ENCODE measurements around the gene LINGO1.

LINGO1 gene

DNA sequence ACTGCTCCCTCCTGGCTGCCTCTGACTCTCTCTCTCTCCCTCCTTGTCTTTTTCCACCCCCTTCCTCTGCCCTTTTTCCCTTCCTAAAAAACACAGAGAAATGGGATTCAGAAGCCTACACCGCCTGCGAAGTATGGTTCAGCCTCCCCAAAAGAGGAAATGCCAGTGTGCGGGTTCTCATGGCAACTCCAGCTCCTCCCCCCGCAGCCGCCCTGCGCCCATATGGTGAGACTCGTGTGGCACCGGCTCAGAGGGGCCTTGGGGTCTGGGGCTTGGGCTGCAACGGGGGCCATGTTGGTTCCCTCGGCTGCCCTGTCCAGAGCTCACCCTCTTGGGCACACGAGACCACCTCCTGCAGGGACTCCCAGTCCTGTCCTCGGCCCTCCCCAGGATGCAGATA lies 23.6 kb upstream of the LINGO1 start:
- no peak for DNase-seq

DNA sequence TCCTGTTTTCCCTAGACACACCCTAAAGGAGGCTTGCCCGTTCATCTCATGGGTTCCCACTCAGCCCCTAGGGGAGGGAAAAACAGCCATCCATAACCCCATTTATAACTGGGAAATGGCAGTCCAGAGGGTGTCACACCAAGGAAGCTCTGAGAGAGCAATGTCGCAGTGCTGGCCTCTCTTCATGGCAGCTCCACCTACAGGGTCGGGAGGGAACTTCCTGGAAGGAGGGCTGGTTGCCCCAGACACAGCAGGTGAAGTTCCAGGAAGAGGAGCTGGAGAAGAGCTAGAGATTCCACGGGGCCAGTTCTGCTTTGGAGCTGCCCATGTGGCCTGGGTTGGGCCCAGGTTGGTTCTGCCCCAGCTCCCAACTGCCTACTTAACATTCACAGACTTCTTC lies 22.3 kb upstream of the LINGO1 start:
- no peak for DNase-seq

DNA sequence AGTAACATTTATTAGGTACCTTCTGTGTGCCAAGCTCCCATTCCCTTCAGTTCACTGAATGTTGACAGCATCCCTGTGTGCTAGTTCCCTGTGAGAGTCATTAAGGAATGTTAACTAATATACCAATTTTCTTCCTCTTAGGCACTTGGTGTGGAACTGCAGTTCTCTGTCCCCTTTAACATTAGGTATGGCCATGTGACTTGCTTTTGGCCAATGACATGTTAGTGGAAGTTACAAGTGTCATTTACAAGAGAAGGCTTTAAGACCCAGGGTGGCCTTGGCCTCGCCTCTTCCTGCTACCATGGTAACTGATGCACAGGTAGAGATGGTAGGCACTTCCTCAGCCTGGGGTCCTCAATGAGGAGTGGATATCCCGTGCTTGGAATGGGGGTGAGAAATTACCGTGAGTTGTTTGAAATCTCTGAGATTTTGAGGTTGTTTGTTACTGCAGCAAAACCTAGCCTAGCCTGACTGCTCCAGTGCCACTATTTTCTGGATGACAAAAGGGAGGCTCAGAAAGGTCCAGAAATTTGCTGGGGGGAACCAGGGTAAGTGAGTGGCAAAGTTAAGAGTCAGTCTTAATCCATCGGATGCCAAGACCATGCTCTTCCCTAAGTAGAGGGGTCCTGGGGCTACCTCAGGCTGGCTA lies 21.2 kb upstream of the LINGO1 start:
- DNase-seq, result no peak

DNA sequence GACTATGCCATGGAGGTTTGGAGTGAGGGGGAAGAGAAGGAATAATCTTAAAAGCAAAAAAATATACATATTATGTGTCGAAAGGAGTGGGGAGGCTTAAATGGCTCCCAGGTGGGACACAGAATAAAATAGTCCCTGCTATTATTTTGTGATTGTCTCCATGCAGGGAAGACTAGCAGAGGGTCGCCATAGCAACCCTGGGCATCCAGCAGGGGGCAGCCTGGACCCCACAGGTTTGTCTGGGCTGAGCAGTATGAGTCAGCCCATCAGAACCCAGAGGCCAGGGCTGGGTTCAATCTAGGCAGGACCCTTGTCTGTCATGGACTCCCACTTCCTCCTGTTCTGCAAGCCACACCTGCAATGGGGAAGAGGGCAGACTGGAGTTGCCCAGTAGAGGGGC lies 17.6 kb upstream of the LINGO1 start:
- no peak for DNase-seq

DNA sequence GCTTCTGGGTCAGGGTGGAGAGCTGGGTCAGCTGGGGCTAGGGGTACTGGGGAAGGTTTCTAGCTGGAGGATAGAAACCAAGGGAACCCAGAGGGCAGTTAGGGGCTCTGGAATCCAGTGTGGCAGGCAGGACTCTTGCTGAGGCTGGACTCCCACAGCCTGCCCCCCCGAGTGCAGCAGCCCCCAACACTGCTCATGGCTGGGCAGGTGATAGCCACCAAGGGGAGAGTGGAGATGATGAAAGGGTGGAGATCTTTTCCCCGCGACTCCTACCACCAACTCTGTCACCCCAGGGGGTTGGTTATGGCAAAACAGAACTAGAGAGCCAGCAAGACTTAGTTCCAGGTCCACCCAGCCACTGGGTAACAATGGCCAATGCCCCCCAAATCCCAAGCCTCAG lies 16.9 kb upstream of the LINGO1 start:
- no peak for DNase-seq

DNA sequence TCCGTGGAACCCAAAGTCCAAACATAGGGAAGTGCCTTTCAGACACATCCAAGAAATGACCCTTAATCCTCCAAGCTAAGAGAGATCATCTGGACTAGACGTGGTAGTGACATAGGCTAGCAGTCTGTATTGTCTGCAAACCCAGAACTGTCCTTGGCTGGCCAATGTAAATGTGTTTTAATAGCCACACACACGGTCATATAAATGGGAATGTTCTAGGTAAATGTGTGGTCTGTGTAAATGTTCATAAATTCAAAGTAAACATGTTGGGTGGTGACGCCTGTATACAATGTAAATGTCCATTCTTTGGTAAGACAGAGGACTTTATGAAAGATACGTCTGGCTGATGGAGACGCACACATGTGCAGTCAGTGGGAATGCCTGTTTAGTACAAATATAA lies 16.3 kb upstream of the LINGO1 start:
- DNase-seq, result no peak

DNA sequence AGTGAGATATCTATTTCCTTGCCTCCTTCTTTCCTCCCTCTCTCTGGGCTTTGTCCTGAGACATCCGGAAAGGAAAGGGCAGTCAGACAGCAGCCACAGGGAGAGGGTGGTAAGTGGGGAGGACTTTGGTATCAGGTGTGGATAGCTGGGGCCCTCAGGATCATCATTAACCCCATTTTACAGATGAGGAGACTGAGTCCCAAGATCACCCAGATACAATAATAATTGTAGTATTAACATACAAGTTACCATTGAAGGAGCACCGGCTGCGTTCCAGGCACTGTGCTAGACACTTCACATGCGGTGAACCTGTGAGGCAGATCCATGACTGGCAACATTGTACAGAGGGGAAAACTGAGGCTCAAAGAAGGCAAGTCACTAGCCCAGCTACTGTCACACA lies 15.2 kb upstream of the LINGO1 start:
- no peak for DNase-seq

DNA sequence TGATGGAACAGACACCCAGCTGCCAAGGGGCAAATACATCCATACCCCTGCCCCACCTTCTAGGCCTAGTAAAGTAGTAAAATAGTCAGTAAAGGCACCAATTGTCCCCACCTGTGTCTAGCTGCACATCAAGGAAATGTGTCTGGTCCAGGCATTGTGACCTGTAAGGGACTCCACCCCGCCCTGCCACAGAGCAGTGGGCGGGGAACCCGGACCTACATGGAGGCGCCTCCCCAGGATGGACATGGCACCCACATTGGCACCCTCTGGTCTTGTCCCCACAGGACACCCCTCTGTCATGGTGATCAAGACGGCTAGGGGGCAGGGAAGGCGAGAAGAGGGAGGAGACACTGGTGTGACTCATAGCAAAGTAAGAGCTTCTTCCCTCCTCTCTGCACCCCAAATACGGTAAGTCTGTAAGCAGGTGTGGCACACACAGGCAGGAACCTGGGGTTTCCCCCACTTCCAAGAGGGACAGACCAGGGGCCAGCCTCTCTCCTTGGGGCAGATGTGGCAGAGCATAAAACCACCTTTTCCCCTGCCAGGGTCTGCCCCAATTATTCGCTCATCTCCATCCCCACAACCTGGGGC lies 13.5 kb upstream of the LINGO1 start:
- no peak for DNase-seq

DNA sequence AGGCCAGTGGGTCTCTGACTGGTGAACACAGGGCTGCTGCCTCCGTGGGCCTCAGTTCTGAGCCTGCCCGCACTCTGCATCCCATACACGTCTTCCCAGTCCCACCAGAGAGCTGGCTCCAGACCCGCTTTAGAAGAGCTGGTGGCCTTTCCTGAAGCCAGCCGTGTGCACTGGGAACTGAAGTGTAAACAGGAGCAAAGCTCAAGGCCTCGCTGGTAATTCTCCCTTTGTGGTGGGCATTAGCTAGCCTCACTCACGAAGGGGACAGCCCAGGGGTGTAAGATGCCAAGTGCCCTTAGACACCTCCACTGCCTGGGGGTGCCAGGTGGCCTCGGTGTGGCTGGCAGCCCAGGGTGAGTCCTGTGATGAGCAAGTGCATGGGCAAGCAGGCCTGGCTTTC lies 12.9 kb upstream of the LINGO1 start:
- no peak for DNase-seq

DNA sequence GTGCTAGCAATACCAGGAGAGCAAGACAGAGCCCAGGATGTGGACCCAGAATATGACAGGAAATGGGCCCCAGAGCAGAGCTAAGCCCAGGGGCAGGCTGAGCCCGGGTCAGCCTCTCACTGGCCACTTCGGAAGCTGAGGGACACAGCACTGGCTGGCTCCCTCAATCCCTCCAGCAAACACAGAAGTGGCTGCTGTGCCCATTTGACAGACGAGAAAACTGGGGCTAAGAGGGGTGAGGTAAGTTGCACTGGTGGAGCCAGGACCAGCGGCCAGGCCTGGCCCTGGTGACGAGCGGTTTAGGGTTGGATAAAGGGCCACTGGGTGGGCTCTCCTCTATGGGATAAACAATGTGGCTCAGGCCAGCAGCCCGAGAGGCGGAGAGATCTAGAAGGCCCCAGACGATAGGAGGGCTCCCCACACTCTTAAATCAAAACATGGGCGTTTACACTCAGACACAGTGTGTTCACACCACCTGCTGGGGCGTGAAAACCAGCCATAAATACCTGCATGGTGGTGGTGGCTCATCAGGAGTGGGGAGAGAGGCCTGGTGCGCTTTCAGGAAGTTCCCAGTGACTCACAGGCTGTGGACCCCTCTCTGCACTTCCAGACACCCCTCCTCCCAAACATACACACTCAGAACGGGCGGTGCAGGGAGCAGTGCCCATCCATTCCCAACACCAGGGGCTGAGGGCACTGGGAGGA lies 12.0 kb upstream of the LINGO1 start:
- no peak for DNase-seq

DNA sequence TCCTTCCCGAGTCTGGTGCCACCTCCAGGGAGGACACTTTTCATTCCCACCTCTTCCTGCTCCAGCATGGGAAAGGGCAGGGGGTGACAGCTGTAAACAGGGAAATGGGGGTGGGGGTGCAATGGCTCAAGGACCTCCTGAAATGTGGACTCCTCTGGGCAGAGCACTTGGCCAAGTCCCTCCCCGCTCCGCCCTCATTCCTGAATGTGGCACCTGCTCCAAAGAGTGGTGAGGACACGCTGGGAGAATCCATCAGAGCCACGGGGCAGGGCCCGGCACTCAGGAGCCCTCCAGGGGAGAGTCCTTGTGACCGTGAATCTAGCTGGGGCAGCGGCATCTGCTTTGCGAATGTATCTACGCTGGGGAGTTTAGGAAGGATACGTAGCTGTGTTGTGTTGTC lies 11.1 kb upstream of the LINGO1 start:
- DNase-seq, result no peak

DNA sequence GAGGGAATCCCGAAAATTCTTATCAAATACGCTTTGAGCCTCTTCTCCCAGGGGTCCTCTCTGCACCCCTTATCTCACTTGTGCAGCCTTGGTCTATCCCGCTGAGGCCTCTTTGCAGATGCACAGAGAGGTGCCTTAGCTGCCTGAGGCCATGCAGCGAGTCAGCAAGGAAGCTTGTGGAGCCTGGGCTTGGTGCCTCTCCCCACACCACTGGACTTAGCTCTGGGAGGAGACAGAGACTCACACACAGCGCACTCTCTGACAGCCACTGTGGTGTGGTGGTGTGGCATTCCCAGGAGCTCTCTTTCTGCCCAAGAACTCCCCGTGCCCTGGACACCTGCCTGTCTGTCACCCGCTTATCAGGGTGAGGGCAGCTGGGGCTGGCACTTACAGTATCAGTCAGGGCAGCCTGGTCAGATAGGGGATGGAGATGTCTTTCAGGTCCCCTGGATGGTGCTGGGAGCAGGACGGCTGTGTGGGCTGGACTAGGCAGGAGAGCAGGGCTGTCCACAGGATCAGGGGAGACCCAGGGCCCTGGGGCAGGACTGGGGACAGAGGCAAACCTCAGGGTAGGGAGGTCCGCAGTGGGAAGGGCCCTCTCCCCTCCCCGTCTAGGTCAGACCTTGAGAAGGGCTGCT lies 10.2 kb upstream of the LINGO1 start:
- DNase-seq, result no peak

DNA sequence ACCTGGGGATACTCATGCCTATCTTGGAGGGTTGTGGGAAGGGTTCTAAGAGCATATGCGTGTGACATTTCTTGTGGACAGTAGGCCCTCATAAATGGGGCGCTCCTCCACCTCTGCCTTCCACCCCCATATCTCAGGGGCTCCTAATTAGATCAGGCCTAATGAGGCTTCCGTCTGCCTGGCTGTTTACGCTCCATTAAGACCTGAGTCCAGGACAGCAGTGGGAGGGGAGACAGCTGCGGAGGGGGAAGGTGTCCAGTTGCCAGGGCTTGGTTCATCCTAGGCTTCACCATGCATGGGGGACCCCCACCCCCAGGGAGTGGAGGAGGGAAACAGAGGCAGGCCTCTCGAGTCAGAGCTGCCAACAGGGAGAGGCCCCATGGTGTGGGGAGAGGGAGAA lies 9.3 kb upstream of the LINGO1 start:
- no peak for DNase-seq

DNA sequence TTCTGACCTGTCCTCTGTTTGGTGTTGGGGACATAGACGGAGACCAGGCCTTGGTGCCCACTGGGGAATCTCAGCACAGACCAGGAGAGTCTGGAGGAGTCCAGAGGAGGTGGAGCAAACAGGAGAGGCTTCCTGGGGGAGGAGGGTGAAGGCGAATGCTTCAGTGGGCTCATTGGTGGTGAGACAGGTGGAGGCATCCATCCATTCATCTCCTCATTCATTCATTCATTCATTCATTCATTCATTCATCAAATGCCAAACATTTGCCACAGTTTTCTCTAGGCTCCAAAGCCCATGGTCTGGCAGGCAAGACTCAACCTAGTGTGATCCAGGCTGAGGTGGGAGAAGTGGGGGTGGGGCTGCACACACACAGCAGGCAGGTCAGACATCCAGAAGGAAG lies 7.9 kb upstream of the LINGO1 start:
- no peak for DNase-seq

DNA sequence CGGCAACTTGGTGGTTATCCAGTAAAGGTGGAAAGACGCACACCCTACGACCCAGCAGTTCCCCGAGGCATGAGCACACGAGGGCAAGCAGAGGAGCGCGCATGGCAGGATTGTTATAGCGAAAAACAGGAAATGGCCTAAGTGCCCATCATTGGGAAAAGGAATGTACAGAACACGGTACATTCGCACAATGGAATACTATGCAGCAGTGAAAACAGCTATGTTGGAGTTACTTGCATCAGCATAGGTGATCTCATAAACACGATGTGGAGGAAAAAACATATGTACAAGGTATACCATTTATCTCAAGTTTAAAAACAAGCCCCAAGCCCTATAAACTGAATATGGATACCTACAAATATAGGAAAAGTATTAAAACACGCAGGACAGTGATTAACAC lies 6.7 kb upstream of the LINGO1 start:
- no peak for DNase-seq

DNA sequence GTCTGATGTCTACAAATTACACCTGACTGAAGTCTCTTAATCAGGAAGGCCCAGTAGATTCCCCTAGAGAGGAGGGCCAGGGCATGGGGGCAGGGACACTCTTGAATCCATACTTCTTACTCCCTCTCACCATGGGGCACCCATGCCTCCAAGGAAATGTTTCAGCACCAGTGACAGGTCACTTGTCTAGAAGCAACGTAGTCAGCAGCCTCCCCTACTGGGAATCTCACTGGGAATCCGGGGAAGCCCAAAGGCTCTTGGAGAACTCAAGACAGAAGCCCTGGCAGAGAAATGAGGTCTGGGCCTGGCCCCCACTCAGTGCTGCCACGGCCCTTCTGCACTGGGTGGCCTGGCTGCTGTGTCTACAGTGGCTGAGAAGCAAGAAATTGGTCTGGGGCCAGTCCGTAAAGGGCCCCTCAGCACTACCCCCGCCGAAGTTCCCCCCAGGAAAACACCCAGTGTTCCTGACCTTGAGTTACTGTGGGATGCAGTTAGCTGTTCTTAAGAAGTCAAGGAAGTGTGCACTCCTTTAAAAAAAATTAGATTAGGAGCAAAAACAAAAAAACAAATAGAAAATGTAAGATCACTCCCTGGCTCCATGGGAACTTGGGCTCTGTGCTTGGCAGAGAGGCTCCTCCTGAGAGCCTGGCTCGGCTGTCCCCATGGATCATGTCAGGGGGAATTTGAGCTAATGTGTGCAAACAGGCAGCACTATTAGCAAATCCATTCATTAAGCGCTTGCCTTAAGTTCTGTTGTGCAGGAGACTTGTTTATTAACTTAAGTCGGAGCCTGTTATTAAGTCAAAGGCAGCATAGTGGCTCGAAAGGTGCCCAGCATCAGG lies 5.4 kb upstream of the LINGO1 start:
- no peak for DNase-seq

DNA sequence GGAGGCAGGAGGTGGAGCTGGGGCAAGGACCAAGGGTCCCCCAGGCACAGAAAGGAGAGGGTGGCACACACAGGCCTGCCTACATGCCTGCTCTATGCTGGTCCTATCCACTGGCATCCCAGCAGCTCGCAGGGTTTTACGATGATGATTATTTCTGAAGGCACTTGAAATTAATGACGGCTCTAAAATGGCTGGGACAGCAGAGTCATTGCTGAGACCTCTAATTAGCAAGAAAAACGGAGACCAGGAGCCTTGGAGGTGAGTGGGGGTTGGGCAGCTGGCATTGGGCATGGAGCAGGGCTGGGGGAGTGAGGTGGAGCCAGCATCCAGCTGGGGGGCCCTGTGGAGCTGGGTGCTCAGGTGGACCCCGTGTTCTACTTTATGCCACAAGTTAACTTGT lies 3.5 kb upstream of the LINGO1 start:
- DNase-seq, result no peak

DNA sequence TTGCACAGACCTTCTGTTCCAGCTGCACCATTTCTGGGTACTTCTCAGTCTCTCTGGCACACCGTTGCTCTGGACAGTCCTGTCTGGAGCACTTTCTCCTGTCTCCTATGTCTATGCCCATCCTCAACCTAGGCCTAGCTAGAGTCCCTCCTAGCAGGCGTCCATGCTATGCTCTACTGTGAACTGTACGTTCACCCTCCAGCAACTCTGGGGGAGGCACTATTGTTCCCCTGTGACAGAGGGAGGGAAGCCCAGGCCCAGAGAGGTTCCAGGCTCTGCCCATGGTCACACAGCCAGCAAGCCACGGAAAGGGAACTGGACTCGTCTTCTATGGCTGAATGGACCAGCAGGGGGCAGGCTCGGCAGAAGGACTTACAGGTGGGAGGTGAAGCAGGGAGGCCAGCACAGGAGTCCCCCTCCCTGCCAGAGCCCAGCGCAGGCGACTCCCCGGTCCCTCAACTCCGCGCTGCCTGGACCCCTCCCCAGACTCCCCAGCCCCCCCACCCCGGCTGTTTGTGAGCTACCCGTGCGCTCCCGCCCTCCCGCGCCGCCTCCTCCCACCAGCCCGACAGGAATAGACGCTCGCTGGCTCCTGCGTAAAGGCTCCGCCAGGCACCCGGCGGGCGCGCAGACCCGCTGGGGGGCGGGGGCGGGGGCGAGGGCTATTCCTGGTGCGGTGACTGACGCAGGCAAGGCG lies 1.7 kb upstream of the LINGO1 start:
- no peak for DNase-seq

DNA sequence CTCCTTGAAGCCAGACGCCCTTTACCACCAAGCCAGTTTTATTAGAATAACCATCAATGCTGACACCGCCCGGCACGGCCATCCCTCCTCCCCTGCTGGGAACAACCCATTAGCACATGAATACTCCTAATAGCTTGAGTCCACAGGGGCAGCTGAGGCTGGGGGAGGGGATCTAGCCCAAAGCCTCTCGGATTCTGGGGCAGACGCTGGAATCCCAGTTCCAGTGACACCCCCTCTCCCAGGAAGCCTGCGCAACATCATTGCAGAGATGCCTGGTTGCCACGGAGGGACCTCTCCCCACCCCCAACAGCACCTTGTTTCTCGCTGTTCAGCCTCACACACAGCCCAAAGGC lies 1.2 kb upstream of the LINGO1 start:
- no peak for DNase-seq

DNA sequence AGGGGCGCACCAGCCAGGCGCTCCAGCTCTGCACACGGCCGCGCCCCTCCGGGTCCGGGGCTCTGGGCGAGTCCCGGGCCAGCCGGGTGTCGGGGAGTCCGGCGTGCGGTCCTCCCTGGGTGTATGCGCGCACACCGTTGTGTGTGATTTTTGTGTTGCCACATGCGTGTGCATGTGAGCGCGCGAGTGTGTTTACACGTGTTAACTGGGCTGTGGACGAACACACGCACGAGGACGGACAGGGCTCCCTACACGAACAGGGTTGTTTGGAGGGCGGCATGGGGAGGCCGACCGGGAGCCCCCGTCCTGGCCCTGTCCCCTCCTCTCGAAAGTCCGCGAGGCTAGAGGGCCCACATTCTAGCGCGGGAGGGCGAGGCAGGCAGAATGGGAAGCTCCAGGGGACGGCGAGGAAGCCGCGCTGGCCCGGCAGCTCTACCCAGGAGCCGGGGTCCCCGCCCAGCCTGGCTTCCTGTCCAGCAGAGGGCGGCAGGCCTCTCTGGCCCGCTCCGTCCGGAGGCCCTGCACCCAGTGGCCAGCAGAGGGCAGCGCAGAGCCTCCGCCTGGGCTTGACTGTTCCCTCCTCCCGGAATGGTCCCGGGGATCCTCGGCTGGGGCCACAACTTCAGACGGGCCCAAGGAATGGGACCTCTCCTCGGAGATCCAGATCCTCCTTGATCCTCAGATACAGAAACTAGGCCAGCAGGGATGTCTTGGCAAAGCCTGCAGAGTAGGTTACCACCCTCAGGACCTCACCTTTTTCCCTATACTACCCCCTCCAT lies 611 bp upstream of the LINGO1 start:
- DNase-seq, result no peak

DNA sequence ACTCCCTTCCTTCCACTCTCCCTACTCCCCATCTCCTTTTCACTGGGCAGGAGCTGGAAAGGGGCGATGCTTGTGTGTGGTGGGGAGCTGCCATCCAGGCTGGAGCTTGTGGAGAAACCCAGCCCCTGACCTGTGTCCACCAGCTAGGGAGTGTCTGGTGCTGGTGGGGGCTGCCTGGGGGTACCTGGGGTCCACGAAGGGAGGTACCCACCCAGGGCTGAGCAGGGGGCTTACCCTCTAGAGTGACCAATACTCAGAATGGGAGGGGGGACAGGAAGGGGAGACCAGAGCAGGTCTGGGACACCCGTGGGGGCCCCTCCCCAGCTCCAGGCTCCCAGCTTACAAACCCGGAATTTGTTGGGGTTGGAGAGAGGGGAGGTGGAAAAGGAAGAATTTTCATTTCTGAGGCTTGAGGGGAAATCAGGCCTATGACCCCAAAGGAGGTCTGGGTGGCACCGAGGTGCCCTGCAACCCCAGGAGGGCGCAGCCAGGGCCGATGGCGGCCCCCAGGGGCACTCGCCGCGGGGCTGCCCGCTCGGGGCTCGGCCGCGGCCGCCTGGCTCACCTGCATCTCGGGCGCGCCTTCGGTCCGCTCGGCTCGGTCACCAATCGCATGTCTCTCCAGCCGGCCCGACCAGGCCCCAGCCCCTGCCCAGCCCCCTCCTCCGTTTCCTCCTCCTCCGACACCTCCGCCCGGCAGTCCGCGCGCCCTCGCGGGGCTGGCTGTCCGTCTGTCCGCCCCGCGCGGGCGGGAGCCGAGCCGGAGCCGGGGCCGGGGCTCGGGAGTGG lies 773 bp downstream of the LINGO1 start:
- DNase-seq, result no peak
